Naive thymus-derived CD4-positive, alpha-beta T cell (primary cell): Measurements from ENCODE around the gene NEU2. TPM values are rescaled to one million over a fixed set of nuclear protein-coding genes. Genes with fewer than 3 reads are reported as not detected.
"Not testable (repeated sequence)": the region's sequence is repeated elsewhere in the genome, so short reads cannot be mapped to it uniquely, and the experiment has no call there.

ENCODE experiments used
- ATAC-seq: fragments of 150-1000 bp; cut with Tn5 transposase; 2 replicates; pipeline ENCODE4 v1.10.0; 2021; ENCODE audit warnings: mild to moderate bottlenecking, moderate library complexity
- CTCF ChIA-PET: fragments of 350-600 bp; sonication (Branson Sonifier 250); formaldehyde crosslinking; loops from one replicate; lab custom pipeline; 2021; ENCODE audit warnings: antibody characterized with exemption; lab: Charles Lee
- POLR2A ChIA-PET: fragments of 350-600 bp; sonication (Branson Sonifier 250); formaldehyde crosslinking; loops from one replicate; lab custom pipeline; 2021; ENCODE audit warnings: antibody characterized with exemption, inconsistent platforms; lab: Charles Lee
- DNase-seq, 9 donors: peaks; one replicate each; pipeline versions ENCODE4 v3.0.0 to v3.0.0-alpha.2; 2020 to 2022; ENCODE audit warnings: mixed read lengths in 1 of 9
- H3K27ac ChIP-seq: one replicate; pipeline ENCODE4 v1.7.0; 2013; ENCODE audit warnings: mild to moderate bottlenecking, low read depth, low read length, moderate library complexity
- H3K27me3 ChIP-seq, 2 donors: one replicate each; pipeline ENCODE4 v1.7.0; 2013; ENCODE audit warnings: low read length in 2 of 2, mild to moderate bottlenecking in 2 of 2, moderate library complexity in 2 of 2; ENCODE audit not compliant: control insufficient read depth in 2 of 2, insufficient read depth in 2 of 2
- H3K36me3 ChIP-seq, 3 experiments: 1 replicate in 2 of 3; 2 replicates in 1 of 3; pipeline ENCODE4 v1.7.0; 2013; ENCODE audit warnings: low read length in 3 of 3, mild to moderate bottlenecking in 3 of 3, moderate library complexity in 1 of 3; ENCODE audit not compliant: insufficient read depth in 3 of 3, control insufficient read depth in 2 of 3
- H3K4me1 ChIP-seq, 2 donors: one replicate each; pipeline ENCODE4 v1.7.0; 2013; ENCODE audit warnings: low read length in 2 of 2, mild to moderate bottlenecking in 2 of 2, moderate library complexity in 1 of 2; ENCODE audit not compliant: control insufficient read depth in 2 of 2, insufficient read depth in 2 of 2
- H3K4me3 ChIP-seq: 2 replicates; pipeline ENCODE4 v1.7.0; 2013; ENCODE audit warnings: mild to moderate bottlenecking, low read length
- H3K9me3 ChIP-seq, 3 experiments: 1 replicate in 2 of 3; 2 replicates in 1 of 3; pipeline ENCODE4 v1.7.0; 2013; ENCODE audit warnings: low read length in 3 of 3; ENCODE audit not compliant: control insufficient read depth in 2 of 3
- H3K27ac Mint-ChIP-seq, 9 donors: one replicate each; pipeline ENCODE4 v1.8.0; 2020 to 2022; ENCODE audit warnings: mixed read lengths in 9 of 9, mild to moderate bottlenecking in 8 of 9, moderate library complexity in 5 of 9, inconsistent platforms in 2 of 9
- H3K27me3 Mint-ChIP-seq, 5 donors: one replicate each; pipeline ENCODE4 v1.8.0; 2021 to 2022; ENCODE audit warnings: mixed read lengths in 5 of 5, mild to moderate bottlenecking in 1 of 5
- H3K36me3 Mint-ChIP-seq, 5 donors: one replicate each; pipeline ENCODE4 v1.8.0; 2020 to 2022; ENCODE audit warnings: mixed read lengths in 5 of 5, mild to moderate bottlenecking in 3 of 5, inconsistent platforms in 1 of 5
- H3K4me1 Mint-ChIP-seq, 7 donors: one replicate each; pipeline ENCODE4 v1.8.0; 2020 to 2022; ENCODE audit warnings: mixed read lengths in 7 of 7, mild to moderate bottlenecking in 3 of 7, inconsistent platforms in 1 of 7
- H3K4me3 Mint-ChIP-seq, 10 donors: one replicate each; pipeline ENCODE4 v1.8.0; 2020 to 2022; ENCODE audit warnings: mild to moderate bottlenecking in 10 of 10, mixed read lengths in 10 of 10, moderate library complexity in 6 of 10, inconsistent platforms in 2 of 10
- H3K9me3 Mint-ChIP-seq, 11 donors: one replicate each; pipeline ENCODE4 v1.8.0; 2020 to 2022; ENCODE audit warnings: mixed read lengths in 11 of 11, mild to moderate bottlenecking in 4 of 11, inconsistent platforms in 1 of 11, moderate library complexity in 1 of 11
- intact Hi-C, 2 donors: fragments of 100-400 bp; cut with micrococcal nuclease; formaldehyde crosslinking; loops; one replicate each; pipeline ENCODE4 v1.15.1; 2023
- polyA plus RNA-seq, 2 donors: library from polyadenylated mRNA; unstranded; fragments of 300-500 nt; fragmentation: Illumina TruSeq; gene quantifications; one replicate each; pipeline ENCODE4 v1.2.3, GENCODE V29; 2021
- total RNA-seq, 6 experiments: library from RNA in 5 of 6; stranded (reverse) in 5 of 6; gene quantifications; 1 replicate in 5 of 6; 2 replicates in 1 of 6; pipeline ENCODE4 v1.2.3 and lab custom pipeline; 2021 to 2026

Gene NEU2
- total and polyA plus RNA-seq, 7 experiments from 2014 or later, result not detected

DNA sequence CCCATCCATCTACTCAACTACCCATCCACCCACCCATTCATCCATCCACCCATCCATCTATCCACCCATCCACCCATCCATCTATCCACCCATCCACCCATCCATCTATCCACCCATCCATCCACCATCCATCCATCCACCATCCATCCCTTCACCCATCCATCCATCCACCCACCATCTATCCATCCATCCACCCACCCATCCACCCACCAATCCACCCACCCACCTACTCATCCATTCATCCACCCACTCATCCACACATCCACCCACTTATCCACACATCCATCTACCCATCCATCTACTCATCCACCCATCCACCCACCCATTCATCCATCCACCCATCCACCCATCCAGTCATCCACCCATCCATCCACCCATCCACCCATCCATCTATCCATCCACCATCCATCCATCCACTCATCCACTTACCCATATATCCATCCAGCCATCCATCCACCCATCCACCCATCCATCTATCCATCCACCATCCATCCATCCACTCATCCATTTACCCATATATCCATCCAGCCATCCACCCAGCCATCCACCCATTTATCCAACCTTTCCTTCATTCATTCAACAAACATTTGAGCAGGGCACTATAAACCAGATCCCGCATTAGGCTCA, 17.3 kb upstream of the NEU2 start:
- no peaks in the 10 kb centered on the region for H3K36me3 ChIP-seq
- no peak for ATAC-seq
- Mint-ChIP-seq H3K36me3 (peaks cover 0 to 5% (median 3%) of the 10 kb centered on the region in 5 donors), H3K4me1 (peaks cover 0 to 3% (median 0%) of the 10 kb centered on the region in 7 donors), H3K27me3 (peaks cover 0 to 5% (median 0%) of the 10 kb centered on the region in 5 donors), H3K4me3 (no peak overlapping the region), H3K9me3 (peaks cover 0 to 10% (median 4%) of the 10 kb centered on the region in 11 donors), H3K27ac (no peak overlapping the region)
- DNase-seq, result no peak
- ChIA-PET CTCF (no interaction called here), POLR2A (no interaction called here)
- H3K4me3 ChIP-seq, result no peak overlapping the region
- no peaks in the 10 kb centered on the region for H3K4me1 ChIP-seq
- no peak overlapping the region for H3K27ac ChIP-seq
- H3K9me3 ChIP-seq, result no peaks in the 10 kb centered on the region
- intact Hi-C loops, result no loop called here
- no peaks in the 10 kb centered on the region for H3K27me3 ChIP-seq

DNA sequence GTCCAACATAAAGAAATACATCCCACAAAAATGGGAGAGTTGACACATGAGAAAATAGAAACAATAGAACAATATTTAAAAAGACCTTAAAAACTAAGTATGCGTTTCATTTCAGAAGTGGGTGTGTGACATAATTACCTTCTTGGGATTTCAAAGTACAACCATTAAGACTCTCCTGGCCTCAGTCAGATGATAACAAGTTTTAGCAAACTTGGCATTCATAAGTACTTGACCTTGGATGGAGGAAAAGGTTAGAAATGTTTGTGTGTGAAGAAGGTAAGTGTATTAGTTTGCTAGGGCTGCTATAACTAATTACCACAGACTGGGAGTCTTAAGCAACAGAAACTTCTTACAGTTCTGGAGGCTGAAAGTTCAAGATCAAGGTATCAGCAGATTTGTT, 14.5 kb upstream of the NEU2 start:
- Mint-ChIP-seq H3K9me3 (peaks cover 0 to 10% (median 4%) of the 10 kb centered on the region in 11 donors), H3K27ac (no peak overlapping the region), H3K36me3 (peaks cover 0 to 5% (median 3%) of the 10 kb centered on the region in 5 donors), H3K4me1 (no peaks in the 10 kb centered on the region), H3K4me3 (no peak overlapping the region), H3K27me3 (peaks cover 0 to 2% (median 0%) of the 10 kb centered on the region in 5 donors)
- intact Hi-C loops, result no loop called here
- H3K9me3 ChIP-seq, result no peaks in the 10 kb centered on the region
- H3K36me3 ChIP-seq, result no peaks in the 10 kb centered on the region
- H3K4me1 ChIP-seq, result no peaks in the 10 kb centered on the region
- ATAC-seq, result no peak
- POLR2A ChIA-PET, result no interaction called here
- no peaks in the 10 kb centered on the region for H3K27me3 ChIP-seq
- no peak overlapping the region for H3K27ac ChIP-seq
- H3K4me3 ChIP-seq, result no peak overlapping the region
- no peak for DNase-seq
- CTCF ChIA-PET, result no interaction called here

DNA sequence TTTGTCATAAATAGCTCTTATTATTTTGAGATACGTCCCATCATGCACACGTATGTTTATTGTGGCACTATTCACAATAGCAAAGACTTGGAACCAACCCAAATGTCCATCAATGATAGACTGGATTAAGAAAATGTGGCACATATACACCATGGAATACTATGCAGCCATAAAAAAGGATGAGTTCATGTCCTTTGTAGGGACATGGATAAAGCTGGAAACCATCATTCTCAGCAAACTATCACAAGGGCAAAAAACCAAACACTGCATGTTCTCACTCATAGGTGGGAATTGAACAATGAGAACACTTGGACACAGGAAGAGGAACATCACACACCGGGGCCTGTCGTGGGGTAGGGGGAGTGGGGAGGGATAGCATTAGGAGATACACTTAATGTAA, 12.9 kb upstream of the NEU2 start:
- H3K4me1 Mint-ChIP-seq, H3K36me3 Mint-ChIP-seq, H3K36me3 ChIP-seq, H3K4me1 ChIP-seq, intact Hi-C loops, H3K9me3 ChIP-seq, H3K27me3 ChIP-seq, ATAC-seq, H3K27ac Mint-ChIP-seq, CTCF ChIA-PET, H3K4me3 ChIP-seq, POLR2A ChIA-PET, H3K4me3 Mint-ChIP-seq, H3K27me3 Mint-ChIP-seq, H3K27ac ChIP-seq, DNase-seq: not testable (repeated sequence)
- peaks cover 0 to 10% (median 4%) of the 10 kb centered on the region in 11 donors for H3K9me3 Mint-ChIP-seq

DNA sequence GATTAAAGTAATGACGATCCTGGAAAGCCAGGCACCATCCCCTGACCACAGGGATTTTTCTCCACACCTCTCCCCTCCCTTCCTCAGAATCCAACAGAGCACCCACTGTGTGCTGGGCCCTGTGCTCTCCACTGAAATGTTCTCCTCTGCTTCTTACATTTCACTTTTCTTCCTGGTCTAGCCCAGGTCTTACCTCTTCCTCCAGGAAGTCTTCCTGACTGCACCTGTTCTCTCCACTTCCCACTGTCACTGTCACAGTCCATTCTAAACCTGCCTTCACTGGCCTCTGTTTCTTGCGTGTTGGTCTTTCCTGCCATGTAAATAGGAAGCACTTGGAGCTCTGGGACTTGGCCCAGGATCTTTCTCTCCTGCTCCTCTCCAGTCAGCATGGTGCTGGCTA, 12.0 kb upstream of the NEU2 start:
- Mint-ChIP-seq H3K4me3 (no peak overlapping the region), H3K27me3 (peaks cover 0 to 2% (median 0%) of the 10 kb centered on the region in 5 donors), H3K27ac (no peak overlapping the region), H3K36me3 (peaks cover 0 to 5% (median under 1%) of the 10 kb centered on the region in 5 donors), H3K9me3 (peaks cover 0 to 10% (median 3%) of the 10 kb centered on the region in 11 donors), H3K4me1 (no peaks in the 10 kb centered on the region)
- ChIA-PET CTCF (no interaction called here), POLR2A (no interaction called here)
- Histone ChIP-seq H3K4me1 (no peaks in the 10 kb centered on the region), H3K27me3 (no peaks in the 10 kb centered on the region), H3K4me3 (no peak overlapping the region), H3K27ac (no peak overlapping the region), H3K36me3 (no peaks in the 10 kb centered on the region), H3K9me3 (no peaks in the 10 kb centered on the region)
- no peak for ATAC-seq
- intact Hi-C loops, result no loop called here
- DNase-seq, result no peak

DNA sequence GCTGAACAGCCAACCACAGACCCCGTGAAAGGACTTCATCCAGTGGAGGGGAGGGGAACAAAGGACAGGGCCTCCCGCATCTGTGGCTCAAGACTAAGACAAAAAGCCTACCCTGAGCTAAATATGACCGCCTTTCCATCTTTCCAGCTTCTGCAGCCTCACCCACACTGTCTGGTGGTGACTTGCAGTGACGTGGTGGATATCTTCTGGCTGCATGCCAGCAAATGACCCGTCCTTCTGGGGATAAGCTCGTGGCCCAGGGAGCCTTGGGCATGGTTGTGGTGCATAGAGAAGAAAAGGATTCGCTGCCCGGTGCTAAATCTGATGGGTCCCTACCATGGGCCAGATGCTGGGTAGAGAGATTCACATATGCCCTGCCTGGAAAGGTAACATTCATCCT, 10.7 kb upstream of the NEU2 start:
- no peak for ATAC-seq
- H3K9me3 ChIP-seq, result no peaks in the 10 kb centered on the region
- Mint-ChIP-seq H3K4me3 (no peak overlapping the region), H3K27me3 (peaks cover 0 to 2% (median 0%) of the 10 kb centered on the region in 5 donors), H3K27ac (no peak overlapping the region), H3K36me3 (peaks cover 0 to 5% (median 0%) of the 10 kb centered on the region in 5 donors), H3K9me3 (peaks cover 0 to 10% (median 2%) of the 10 kb centered on the region in 11 donors), H3K4me1 (no peaks in the 10 kb centered on the region)
- no peaks in the 10 kb centered on the region for H3K27me3 ChIP-seq
- intact Hi-C loops, result no loop called here
- CTCF ChIA-PET, result no interaction called here
- H3K27ac ChIP-seq, result no peak overlapping the region
- DNase-seq, result no peak
- H3K4me1 ChIP-seq, result no peaks in the 10 kb centered on the region
- POLR2A ChIA-PET, result no interaction called here
- no peaks in the 10 kb centered on the region for H3K36me3 ChIP-seq
- H3K4me3 ChIP-seq, result no peak overlapping the region

DNA sequence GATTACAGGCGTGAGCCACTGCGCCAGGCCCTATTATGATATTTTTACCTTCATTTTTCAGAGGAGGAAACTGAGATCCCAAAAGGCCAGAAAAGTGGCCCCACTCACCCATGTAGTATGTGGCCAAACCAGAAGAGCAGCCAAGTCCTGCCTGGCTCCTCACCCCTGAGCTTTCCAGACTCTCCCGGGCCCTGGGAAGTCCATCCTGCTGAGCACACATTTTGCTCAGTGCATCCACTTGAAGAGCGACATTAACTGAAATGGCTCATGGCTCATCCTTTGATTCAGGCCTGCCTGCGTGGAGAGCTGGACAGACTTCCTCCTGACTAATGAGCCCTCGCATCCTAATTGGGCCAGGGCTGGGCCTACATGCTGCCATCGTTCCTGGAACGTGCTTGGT, 9.9 kb upstream of the NEU2 start:
- H3K36me3 Mint-ChIP-seq, result peaks cover 0 to under 1% (median 0%) of the 10 kb centered on the region in 5 donors
- peaks cover 0 to 7% (median under 1%) of the 10 kb centered on the region in 11 donors for H3K9me3 Mint-ChIP-seq
- no peaks in the 10 kb centered on the region for H3K36me3 ChIP-seq
- no peak overlapping the region for H3K4me3 Mint-ChIP-seq
- no peak overlapping the region for H3K27ac Mint-ChIP-seq
- no peaks in the 10 kb centered on the region for H3K27me3 ChIP-seq
- ATAC-seq (no peak), DNase-seq (no peak)
- H3K9me3 ChIP-seq, result no peaks in the 10 kb centered on the region
- H3K4me1 ChIP-seq, result no peaks in the 10 kb centered on the region
- intact Hi-C loops, result no loop called here
- H3K27ac ChIP-seq, result no peak overlapping the region
- H3K27me3 Mint-ChIP-seq, result no peaks in the 10 kb centered on the region
- H3K4me3 ChIP-seq, result no peak overlapping the region
- ChIA-PET CTCF (no interaction called here), POLR2A (no interaction called here)
- H3K4me1 Mint-ChIP-seq, result no peaks in the 10 kb centered on the region
